ENCODE results near the gene KIRREL2.
"Not testable (repeated sequence)": the region's sequence is repeated elsewhere in the genome, so short reads cannot be mapped to it uniquely, and the experiment has no call there.

Gene KIRREL2

GRCh38 chr19:35856546-35857149 is at the start of gene KIRREL2:
Gene KIRREL2, plus strand, starts transcription at chr19:35856911. Its CDS starts 209 bp downstream, at chr19:35857120.
- DNase-seq: peak; percentile 35

GRCh38 chr19:35807633-35808032 is 49.1 kb upstream of the KIRREL2 start:
- no peak for DNase-seq

- DNase-seq: no peak
Measured at GRCh38 chr19:35811317-35812219, 45.1 kb upstream of the KIRREL2 start.

- no peak for DNase-seq
Measured at GRCh38 chr19:35812220-35813042, 44.3 kb upstream of the KIRREL2 start, which contains the start of gene PRODH2. Gene PRODH2, minus strand, starts transcription at chr19:35812845. Its CDS starts 40 bp downstream, at chr19:35812805.

DNA sequence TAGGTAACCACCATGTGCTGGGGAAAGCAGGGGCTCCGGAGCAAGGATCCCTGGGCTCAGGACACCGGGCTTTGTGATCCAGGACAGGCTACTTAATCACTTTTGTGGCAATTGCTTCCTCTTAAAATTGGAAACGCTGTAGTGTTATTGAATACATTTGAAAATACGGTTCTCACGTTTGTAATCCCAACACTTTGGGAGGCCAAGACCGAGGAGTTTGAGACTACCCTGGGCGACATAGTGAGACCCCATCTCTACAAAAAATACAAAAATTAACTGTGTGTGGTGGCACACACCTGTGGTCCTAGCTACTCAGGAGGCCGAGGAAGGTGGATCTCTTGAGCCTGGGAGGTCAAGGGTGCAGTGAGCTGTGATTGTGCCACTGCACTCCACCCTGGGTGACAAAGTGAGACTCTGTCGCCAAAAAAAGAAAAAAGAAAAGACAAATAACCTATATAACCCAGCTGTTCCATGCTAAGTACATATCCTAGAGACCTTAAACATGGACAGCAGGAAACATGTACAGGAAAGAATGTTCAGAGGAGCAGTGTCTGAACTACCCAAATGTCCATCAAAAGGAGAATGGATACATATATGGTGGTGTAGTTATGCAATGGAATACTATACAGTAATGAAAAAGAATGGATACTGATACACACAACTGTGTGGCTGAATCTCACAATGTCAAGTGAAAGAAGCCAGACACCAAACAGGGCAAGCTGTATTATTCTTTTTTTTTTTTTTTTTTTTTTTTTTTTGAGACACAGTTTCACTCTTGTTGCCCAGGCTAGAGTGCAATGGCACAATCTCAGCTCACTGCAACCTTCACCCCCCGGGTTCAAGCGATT is 43.4 kb upstream of the KIRREL2 start:
- no peak for DNase-seq

GRCh38 chr19:35816262-35816661 is 40.4 kb upstream of the KIRREL2 start:
- DNase-seq: no peak

- no peak for DNase-seq
Measured at GRCh38 chr19:35816846-35817245, 39.9 kb upstream of the KIRREL2 start.

DNA sequence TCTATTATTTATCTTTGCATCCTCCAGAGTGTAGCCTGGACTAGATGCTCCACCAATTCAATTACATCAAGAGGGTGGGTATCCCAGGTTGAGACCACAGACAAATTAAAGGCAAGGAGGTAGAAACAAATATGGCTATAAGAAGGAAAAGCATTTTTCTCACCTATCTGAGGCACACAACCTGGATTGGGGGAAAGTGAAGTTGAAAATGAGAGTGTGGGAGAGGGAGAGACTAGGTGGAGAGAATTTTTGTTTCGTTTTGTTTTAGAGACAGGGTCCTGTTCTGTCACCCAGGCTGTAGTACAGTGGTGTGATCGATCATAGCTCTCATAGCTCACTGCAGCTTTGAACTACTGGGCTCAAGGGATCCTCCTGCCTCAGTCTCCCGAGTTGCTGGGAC is 38.3 kb upstream of the KIRREL2 start:
- no peak for DNase-seq

DNA sequence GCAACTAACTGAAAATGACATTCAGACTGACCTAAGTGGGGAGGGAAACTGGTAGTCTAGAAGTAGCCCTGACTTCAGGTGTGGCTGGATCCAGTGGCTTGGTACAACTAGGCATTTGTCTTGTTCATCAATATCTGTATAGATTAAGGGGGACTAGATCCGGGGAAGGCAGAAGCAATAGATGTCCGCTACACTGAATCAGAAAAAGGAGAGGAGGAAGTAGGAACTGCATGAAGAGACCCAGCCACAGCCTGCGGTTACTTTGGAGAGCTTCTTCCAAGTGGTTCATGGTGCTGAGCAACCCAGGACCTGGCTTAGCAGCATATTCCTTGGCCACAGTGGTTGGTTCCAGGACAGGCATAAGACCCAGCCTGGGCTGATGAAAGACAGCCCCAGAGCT is 34.1 kb upstream of the KIRREL2 start:
- DNase-seq: no peak

DNA sequence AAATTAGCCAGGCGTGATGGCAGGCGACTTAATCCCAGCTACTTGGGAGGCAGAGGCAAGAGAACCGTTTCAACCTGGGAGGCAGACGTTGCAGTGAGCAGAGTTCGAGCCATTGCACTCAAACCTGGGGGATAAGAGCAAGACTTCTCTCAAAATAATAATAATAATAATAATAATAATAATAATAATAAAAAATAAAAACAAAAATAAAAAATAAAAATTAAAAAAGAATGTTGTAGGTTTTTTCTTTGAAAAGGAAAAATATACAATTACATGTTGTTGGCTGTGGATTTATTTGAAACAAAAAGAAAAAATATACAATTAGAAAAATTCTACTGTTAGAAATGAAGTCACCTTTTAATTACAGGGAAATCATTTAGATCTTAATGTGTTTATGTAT is 32.6 kb upstream of the KIRREL2 start:
- DNase-seq: no peak

GRCh38 chr19:35828692-35829301 is 27.9 kb upstream of the KIRREL2 start:
- DNase-seq: peak; percentile 70

- no peak for DNase-seq
Measured at GRCh38 chr19:35830986-35831385, 25.7 kb upstream of the KIRREL2 start.

- DNase-seq: no peak
Measured at GRCh38 chr19:35832054-35832453, 24.7 kb upstream of the KIRREL2 start.

DNA sequence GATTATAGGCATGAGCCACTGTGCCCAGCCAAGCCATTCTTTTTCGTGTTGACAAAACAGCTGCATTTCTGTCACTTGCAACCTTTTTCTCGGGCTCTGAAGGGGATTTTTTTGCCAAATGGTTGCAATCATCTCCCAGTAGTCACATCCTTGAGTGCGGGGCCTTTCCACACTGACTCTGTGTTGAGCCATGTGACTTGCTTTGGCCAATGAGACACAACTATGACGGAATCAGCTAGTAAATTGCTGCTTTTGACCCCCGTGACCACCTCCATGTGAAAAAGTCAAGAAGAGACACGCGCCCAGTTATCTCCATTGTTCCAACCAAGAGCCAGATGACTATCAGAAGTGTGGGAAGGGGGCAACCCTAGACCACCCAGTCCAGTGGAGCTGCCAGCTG is 22.7 kb upstream of the KIRREL2 start:
- DNase-seq: no peak

DNA sequence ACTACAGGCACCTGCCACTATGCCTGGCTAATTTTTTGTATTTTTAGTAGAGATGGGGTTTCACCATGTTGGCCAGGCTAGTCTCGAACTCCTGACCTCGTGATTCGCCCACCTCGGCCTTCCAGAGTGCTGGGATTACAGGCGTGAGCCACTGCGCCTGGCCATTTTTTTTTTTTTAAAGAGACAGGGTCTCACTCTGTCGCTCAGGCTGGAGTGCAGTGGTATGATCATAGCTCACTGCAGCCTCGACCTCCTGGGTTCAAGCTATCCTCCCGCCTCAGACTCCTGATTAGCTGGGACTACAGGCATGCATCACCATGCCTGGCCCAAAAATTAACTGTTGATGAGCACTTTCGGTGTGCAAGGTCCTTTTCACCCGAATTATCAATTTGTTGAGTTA is 20.6 kb upstream of the KIRREL2 start:
- not testable (repeated sequence) for DNase-seq

DNA sequence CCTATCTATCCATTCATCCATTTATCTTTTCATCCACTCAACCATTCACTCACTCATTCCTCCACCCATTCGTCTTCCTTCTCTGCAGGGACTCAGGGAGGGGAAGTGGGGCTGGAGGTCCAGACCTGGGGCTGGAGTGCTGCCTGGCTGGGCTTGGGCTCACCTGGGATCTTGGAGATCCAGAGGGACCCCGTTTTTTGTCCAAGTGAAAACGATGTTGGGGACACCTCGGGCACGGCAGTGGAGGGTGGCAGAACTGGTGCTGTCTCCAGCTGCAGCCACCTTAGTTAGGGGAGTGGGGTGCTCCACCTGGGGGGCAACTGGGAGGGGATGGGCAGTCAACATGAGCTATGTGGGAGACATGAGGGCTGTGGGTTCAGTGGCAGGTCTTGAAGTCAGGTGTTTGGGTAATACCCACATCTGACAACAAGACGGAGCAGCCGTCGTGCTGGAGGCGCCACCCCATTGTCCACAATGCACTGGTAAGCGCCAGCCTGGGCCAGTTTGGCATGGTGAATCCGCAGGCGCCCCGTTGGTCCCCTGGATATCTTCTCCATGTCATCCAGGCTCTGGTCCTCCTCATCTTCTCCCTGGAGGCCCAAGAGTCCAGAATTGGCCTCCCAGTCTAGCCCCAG is 14.6 kb upstream of the KIRREL2 start:
- no peak for DNase-seq

DNA sequence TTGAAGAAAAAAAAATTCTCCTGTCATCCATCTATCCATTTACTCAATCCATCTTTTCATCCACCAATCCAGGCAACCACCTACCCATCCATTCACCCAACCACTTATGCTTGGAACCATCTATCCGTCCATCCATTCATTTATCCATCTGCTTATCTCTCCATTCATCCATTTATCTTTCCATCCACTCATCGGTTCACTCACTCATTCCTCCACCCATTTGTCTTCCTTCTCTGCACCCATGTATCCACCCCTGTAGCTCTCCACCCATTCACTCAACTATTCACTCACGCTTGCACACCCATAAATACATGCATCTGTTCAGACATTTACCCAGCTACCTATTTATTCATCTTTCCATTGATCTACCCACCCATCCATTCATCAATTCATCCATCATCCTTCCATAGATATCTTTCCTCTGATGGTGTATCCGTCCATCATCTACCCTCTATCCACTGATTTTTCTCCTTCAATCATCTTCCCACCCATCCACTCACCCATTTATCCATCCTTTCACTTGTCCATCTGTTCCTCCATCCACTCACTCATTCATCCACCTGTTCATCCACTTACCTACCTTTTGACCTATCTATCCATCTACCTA is 13.9 kb upstream of the KIRREL2 start:
- DNase-seq: no peak

DNA sequence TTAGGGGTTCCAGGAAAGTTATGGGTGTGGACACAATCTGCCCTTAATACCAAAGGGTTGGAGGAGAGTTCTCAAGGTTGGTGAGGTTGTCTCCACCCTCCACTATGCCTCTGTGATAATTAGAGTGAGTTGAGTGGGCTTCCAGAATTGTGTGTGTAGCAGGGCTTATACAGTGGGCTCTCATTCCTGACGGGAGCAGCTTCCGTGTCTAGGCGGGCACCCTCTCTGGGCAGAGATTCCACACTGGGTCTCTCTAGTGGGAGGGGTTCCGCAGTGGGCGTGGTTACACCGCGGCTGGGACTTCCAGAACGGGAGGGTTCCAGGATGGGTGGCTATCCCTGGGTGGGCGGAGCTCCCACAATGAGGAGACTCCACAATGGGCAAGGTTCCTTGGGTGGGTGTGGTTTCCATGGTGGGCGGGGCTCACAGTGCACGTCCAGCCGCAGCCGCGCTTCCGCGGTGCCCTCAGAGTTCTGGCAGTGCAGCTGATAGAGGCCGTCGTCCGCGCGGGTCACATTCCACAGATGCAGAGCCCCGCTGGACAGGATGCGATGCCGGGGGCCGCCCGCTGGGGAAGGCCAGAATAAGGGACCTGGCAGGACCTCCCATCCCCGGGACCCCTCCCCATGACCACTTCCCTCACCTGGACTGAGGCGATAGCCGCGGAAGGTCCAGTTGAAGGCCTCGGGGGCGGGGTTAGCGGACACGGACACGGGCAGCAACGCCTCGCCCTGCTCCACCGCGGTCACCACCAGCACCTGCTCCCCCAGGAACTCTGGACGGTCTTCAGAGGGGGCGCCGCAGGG is 12.8 kb upstream of the KIRREL2 start:
- DNase-seq: peak; percentile 21

DNA sequence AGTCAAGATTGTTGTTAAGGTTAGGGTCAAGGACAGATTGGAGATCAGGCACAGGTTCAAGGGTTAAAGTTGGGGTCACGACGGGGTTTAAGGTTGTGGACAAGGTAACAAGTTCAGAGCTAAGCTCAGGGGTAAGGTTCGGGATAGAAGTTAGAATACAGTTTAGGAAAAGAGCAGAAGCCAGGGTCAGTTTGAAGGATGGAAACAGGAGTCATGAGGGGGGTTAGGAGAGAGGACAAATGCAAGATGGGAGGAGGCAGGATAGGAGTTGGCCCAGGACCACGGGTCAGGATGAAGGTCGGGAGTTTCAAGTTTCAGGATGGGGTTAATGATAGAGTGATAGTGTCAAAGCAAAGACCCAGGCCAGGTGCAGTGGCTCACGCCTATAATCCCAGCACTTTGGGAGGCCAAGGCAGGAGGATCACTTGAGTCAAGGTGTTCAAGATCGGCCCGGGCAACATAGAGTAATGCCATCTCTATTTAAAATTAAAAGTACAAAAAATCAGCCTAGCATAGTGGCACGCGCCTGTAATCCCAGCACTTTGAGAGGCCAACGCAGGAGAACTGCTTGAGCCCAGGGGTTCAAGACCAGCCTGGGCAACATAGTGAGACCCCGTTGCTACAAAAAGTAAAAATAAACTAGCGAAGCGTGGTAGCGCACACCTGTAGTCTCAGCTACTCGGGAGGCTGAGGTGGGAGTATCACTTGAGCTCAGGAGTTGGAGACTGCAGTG is 12.1 kb upstream of the KIRREL2 start:
- DNase-seq: no peak
